HG03558 (cell line): ENCODE data around the gene CEACAM8.
"Not testable (repeated sequence)": the region's sequence is repeated elsewhere in the genome, so short reads cannot be mapped to it uniquely, and the experiment has no call there.

Experiments used
- ATAC-seq: cut with Tn5 transposase; IDR thresholded peaks from one replicate; pipeline ENCODE4 v1.9.1; 2021; ENCODE audit warnings: moderate number of reproducible peaks; ENCODE audit not compliant: unreplicated experiment; ENCODE audit errors: extremely low read depth

Gene CEACAM8

DNA sequence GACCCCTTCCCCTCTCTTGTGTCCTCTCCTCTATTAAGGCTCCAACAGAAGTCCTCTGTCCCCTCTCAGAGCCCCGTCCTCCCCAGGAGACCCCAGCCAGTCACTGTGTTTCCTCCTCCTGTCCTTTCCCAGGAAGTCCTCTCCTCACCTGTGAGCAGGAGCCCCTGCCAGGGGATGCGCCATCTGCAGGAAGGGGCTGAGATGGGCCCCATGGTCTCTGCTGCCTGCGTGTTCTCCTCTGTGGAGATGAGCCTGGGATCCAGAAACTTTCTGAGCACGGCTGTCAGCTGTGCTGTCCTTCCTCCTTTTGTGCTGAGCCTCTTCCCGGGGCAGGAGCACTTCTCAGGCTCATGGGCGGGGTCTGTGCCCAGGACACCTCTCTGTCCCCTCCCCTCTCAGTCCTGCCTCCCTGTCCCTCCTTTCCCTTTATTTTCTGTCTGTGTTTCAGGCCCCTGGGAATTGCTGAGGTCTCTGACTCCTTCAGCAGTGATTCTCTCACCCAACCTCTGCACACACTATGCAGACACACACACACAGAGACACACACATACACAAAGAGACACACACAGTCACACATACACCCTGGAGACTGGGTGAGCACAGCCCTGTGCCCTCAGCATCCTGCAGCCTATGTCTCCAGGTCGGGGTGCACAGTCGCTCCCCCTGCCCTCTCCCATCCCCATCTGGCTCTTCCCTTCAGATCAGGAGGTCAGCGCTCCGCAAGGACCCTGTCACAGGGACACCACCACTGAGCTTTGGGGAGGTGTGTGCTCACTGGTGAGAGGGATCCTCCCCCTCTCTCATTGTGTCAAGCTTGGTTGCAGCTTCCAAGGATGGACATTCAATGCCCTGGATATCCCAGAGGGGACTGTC lies at the start of gene CEACAM8:
CEACAM8 (minus strand) TSS at position 308 of the 873 bp plus-strand sequence; CDS start at position 212, 96 bp downstream.
- no peak for ATAC-seq

DNA sequence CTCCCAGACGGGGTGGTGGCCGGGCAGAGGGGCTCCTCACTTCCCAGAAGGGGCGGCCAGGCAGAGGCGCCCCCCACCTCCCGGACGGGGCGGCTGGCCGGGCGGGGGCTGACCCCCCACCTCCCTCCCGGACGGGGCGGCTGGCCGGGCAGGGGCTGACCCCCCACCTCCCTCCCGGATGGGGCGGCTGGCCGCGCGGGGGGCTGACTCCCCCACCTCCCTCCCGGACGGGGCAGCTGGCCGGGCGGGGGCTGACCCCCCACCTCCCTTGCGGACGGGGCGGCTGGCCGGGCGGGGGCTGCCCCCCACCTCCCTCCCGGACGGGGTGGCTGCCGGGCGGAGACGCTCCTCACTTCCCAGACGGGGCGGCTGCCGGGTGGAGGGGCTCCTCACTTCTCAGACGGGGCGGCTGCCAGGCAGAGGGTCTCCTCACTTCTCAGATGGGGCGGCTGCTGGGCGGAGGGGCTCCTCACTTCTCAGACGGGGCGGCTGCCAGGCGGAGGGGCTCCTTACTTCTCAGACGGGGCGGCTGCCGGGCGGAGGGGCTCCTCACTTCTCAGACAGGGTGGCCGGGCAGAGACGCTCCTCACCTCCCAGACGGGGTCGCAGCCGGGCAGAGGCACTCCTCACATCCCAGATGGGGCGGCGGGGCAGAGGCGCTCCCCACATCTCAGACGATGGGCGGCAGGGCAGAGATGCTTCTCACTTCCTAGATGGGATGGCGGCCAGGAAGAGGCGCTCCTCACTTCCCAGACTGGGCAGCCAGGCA lies 44.8 kb upstream of the CEACAM8 start:
- ATAC-seq: not testable (repeated sequence)

DNA sequence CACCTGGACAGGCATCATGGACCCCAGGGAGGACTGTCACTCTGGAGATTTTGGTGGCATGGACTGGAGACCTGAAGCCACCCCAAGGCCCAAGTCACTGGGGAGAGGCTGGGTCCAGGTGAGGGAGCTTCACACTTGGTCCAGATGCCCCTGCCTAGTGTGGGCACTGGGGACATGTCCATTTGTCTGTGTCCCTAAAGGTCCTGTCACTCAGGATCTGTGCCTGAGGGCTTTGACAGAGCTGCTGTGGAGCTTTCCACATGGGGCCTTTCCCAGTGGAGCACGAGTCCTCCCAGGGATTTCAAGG lies 40.5 kb upstream of the CEACAM8 start:
- no peak for ATAC-seq

DNA sequence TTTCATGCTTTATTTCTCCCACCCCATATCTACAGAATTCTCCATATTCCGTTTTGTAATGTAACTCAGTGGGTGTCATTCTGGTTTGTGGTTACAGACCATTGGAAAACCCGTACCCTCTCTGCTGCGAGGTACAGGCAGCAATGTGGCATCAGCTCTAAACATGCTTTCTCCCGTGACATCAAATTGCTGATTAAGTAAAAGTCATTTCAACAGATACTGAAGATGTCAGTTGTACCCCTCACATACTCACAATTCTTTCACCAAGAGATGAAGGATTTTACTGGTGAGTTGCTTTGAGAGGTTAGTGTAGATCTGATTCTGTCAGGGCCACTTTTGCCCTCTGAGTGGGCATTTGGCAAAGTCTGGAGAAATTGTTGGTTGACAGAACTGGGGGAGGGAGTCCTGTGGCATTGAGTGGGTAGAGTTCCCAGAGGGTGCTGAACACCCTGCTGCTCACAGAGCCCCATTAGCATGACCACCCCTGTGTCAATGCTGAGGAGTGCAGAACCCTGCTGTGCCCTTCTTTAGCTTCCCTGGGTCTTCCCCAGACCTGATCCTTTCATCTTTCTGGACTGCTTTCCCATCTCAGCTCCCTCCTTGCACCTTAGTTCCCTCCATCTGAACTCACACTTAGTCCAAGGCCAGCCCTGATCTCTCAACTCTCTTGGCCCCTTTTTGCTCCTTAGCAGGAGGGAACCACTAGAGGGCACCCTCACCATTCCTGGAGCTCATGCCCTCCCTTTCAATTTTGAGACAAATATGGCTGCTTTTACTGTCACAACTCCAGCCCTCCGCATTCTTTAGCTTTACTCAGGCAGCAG lies 39.9 kb upstream of the CEACAM8 start:
- no peak for ATAC-seq

DNA sequence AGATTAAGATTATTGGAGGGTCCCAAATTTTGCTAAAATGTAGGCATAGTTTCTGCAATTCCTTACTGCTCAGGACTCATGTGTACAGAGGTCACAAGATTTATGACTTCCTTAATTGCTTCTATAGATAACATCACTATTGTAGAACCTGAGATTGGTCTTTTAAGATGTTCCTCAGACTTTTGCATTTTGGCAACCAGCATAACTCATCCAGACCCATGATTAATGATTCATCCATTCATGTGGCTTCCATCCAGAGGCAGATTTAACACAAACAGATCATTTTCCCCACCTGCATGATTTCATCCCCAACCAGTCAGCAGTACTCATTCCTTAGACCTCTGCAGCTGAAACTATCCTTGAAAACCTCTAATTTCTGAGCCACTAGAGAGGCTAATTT lies 34.5 kb upstream of the CEACAM8 start:
- ATAC-seq: no peak

DNA sequence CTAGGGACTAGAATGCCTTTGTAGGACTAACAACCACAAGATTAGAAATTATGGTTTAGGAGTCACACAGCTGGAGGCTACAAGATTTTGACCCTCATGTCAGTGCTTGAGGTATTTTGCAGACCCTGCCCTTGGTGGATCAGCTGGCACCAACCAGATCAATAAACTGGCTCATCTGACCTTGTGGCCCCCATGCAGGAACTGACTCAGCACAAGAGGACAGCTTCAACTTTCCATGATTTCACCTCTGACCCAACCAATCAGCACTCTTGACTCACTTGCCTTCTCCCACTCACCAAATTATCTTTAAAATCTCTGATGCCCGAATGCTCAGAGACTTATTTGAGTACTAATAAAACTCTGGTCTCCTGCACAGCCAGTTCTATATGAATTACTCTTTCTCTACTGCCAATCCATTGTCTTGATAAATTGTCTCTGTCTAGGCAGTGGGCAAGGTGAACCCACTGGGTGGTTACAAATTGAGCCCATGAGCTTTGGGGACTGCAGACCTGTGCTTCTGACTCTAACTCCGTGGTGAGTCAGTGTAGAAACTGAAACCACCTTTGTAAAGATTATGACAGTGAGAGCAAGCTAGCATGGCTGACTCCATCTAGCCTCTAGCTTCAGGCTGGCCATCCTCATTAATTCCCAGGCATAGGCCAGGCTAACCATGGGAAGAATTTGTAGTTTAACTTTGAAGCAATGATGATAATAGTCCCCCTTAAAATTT lies 33.9 kb upstream of the CEACAM8 start:
- no peak for ATAC-seq

DNA sequence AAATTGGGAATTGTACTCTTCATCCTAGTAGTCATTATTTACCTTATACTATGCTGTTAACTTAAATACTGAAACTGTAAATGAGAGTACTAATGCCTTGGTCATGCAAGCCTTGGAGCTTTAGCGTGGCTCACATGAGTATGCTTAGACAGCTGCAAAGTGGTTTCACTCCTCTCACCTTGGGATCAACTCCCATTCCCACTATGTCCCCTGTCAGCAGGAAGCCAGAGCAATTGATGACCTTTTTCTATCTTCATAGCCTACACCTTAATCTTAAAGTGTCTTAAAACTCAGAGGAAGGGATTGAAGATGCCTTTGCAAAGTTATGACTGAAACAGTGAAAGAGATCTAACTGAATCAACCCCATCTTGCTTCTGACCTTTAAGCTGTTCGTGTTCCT lies 33.2 kb upstream of the CEACAM8 start:
- ATAC-seq: no peak

DNA sequence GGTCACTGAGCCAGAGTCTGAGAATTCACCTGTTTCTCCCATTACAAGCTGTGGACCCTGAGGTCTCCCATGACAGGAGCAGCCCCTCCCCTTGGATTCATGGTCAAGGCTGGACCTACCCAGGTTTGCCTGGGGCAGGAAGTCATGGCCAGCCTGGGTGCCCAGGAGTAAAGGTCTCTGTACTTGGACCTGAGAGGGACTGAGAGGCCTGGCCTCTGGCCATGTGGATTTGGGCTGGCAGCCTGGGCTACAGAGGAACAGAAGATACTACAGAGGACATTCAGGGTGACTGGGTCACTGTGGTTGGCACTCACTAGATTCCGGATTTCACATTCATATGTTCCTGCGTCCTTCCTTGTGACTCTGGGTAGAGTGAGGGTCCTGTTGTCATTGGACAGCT lies 31.5 kb upstream of the CEACAM8 start:
- ATAC-seq: no peak

DNA sequence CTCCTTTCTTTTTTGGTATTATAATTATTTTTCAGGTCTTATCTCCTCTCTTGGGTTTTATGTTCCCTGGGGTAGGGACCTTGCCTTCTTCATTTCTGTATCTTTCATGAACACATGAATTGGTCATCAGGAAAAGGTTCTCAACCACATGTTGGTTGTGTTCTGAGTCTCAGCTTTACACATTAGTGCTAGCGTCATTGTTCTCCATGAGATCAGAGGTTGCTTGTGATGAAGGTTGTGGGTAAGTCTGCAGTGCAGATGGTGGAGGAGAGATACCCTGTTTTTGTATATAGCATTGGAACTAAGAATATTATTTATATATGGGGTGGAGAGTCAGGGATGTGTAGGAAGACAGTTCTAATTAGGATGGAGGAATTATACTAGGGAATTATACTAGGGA lies 24.5 kb upstream of the CEACAM8 start:
- ATAC-seq: no peak

DNA sequence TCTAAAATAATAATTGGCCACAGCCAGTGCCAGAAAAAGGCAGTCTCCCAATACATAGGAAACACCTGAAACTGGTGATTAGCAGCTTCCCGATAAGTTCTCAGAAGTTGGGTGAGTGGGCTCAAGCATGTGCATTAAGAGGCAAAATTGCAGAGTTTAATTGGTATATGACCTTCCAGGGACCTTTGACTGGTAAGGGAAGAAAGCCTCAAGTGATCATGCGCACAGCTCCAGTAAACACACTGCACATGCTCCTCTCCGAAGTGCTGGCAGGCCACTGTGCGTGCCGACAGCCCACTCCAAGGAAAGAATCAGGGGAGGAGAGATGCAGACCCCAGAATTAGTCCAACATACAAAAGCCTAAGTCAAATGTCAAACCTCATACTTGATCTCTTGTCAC lies 18.9 kb upstream of the CEACAM8 start:
- ATAC-seq: no peak

DNA sequence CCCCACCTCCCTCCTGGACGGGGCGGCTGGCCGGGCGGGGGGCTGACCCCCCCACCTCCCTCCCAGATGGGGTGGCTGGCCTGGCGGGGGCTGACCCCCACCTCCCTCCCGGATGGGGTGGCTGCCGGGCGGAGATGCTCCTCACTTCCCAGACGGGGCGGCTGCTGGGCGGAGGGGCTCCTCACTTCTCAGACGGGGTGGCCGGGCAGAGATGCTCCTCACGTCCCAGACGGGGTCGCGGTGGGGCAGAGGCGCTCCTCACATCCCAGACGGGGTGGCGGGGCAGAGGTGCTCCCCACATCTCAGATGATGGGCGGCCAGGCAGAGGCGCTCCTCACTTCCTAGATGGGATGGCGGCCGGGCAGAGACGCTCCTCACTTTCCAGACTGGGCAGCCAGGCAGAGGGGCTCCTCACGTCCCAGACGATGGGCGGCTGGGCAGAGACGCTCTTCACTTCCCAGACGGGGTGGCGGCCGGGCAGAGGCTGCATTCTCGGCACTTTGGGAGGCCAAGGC lies 15.7 kb upstream of the CEACAM8 start:
- not testable (repeated sequence) for ATAC-seq

DNA sequence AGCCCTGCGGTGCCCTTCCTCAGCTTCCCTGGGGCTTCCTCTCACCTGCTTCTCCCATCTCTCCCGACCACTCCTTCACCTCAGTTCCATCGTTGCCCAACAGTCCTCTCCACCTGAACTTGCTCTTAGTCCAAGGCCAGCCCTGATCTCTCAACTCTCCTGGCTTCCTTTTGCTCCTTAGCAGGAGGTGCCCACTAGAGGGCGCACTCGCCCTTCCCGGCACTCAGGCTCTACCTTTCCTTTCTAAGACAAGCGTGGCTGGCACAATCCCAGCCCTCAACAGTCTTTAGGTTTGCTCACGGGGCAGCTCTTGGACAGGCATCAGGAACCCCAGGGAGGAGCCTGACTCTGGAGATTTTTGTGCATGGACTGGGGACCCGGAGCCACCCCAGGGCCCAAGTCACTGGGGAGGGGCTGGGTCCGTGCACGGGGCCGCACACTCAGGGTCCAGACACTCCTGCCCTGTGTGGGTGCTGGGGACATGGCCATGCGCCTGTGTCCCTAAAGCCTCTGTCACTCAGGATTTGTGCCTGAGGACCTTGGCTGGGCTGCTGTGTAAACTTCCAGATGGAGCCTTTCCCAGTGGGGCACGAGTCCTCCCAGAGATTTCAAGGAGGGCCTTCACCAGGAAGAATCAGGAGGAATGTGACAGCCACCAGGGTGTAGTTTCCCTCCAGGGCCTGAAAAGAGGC lies 12.1 kb upstream of the CEACAM8 start:
- no peak for ATAC-seq

DNA sequence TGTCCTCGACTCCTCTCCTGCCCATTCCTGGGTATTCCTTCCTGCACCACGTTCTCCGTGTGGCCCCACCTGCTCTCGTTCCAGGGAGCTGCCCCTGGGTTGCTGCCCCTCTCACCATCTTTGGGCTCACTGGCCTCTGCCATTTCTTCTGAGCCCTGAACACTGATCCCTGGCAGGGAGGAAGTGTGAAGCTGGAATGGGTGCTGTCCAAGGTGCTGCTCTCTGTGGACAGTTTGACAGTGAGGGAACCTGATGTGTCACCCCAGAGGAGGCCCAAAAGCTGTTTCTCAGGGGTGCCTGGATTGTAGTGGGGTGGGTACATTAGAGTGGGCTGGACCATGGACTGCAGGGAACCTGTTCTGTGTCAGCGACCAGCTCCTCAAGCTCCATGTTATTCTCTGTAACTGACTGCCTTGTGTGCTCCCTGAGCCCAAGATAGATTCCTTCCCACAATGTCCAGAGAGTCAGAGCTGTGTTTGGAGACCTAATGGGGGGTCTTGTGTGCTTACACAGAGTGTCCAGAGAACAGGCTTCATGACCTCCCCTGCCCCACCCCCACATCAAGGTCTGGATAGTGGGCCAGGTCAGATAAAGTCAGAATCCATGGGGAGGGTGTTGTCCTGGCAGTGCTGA lies 7.2 kb upstream of the CEACAM8 start:
- ATAC-seq: no peak

DNA sequence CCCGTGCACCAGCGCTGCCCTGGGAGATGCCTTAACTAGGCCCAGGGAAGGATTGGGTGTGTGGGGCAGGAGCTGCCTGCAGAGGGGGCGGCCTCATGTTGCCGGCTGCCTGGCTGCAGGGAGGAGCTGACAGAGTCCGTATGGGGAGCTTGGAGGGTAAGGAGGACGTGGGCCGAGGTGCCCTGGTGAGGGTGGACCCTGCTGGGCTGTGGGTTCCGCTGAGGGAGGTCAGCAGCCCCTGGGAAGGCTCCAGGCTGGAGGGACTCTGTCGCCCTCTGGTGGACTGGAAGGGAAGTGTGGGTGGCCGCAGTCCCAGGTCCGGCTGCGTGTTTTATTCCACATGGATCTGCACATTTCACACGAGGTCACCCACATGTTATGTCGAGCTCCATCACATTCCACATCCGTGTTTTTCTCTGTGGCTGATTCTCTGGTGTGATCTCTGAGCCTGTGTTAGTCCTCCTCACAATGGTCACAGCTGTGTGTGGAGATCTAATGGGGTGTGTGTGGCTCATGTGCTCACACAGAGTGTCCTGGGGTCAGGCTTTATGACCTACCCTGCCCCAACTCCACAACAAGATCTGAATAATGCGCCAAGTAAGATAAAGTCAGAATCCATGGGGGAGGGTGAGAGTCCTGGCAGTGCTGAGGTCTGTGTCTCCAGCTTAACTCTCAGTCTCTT lies 1.8 kb upstream of the CEACAM8 start:
- ATAC-seq: no peak

DNA sequence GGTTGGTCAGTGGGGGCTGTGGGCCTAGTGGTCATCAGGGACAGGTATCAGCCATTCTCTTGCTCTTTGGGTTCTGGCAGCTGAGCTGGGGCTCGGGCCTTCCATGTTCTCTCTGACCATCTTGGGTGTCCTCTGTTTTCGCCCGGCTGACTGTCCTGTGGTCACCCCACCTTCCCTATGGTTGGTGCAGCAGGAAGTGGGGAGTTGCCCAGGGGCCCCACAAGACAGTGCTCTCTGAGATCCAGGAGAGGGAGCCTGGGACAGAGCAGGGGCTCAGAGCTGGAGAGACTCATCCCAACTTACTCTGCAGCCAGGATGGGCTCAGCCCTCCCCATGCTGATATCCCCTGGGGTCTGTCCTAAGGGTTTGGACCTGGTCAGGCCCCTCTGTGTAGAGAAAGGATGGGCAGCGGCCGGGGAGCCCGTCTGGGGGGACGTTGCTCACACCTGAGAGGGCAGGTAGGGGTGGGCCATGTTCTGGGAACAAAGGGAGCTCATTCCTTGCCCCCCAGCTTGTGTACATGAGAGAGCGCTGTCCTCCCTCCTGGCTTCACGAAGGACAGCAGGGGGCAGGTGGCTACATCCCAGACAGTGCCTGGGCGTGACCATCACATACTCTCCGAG lies 937 bp upstream of the CEACAM8 start:
- ATAC-seq: no peak

DNA sequence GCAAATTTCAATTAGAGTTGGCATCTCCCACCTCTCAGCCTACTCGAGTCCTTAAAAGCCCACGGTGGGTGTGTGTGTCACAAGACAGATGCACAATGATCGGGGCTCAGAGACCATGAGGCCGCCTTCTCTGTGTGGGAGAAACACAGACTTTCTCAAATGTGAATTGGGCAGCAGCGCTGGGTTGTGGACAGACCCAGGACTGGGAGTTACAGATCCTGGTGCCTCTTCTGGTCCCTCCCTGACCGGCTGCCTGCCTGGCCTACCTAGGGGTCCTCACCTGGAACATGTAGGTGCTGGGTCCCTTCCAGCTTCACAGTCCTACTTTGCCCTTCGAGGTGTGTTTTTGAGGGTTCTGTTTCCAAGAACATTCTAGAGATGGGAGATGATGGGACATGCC lies 4.9 kb downstream of the CEACAM8 start:
- ATAC-seq: no peak

DNA sequence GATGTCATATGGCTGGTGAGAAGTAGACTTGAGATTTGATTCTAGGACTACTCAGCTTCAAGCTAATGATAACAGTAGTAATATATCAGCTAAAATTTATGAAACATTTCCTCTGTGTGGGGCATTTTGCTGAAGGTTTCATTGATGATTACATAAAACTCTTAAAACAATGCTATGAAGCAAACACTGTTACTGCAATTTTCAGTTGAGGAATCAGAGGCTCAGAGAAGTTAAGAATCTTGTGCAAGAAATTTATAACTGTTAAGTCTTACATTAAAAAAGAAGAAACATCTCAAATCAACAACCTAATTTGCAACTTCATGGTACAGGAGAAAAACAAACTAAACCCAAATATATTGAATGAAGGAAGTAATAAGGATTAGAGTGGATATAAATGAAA lies 10.3 kb downstream of the CEACAM8 start:
- no peak for ATAC-seq

DNA sequence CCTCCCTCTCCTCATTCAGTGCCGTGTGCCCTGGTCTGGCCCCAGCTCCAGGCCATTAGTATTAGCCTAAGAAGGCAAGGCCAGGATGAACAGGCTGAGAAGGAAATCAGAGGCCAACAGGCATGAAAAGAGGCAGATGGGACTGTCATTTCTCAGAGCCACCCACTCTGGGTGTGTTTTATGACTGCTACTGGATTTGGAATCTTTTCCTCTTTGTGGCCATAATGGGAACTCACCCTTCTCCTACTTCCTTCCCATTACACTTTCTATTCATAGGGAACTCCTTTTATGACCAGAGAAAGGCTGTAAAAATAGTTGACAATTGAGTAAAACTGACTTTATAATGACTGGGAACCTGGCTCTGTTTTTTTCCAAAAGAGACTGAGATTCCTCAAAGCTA lies 17.7 kb downstream of the CEACAM8 start:
- no peak for ATAC-seq
